Measurements from ENCODE around the gene ZNF81. TPM values are rescaled to one million over a fixed set of nuclear protein-coding genes. Genes with fewer than 3 reads are reported as not detected.

ZNF81 gene
- total RNA-seq, 1 donor from 2014 or later: 10.3 TPM

- DNase-seq (no peak), ATAC-seq (no peak)
- intact Hi-C loops (cut with DNase I): no loop called here
Observed at GRCh38 chrX:47885501-47885900, 48.8 kb downstream of the ZNF81 start.

GRCh38 chrX:47898024-47898423 is 61.3 kb downstream of the ZNF81 start:
- Histone ChIP-seq H3K36me3 (peaks cover 4% of the 10 kb centered on the region), H3K9me3 (no peaks in the 10 kb centered on the region), H3K4me3 (no peak overlapping the region), H3K27me3 (ENCODE audit: low read depth) (no peaks in the 10 kb centered on the region), H3K4me1 (no peaks in the 10 kb centered on the region), H3K27ac (no peak overlapping the region)
- no peak for ATAC-seq
- TF ChIP-seq CTCF (IDR thresholded peaks at IDR 0.05): no peak
- no peak for DNase-seq
- intact Hi-C loops (cut with DNase I): no loop called here

More at GRCh38 chrX:47885501-47885900, 48.8 kb downstream of the ZNF81 start:
- Histone ChIP-seq H3K4me3 (no peak overlapping the region), H3K36me3 (no peaks in the 10 kb centered on the region), H3K27ac (no peak overlapping the region), H3K4me1 (no peaks in the 10 kb centered on the region), H3K9me3 (no peaks in the 10 kb centered on the region), H3K27me3 (ENCODE audit: low read depth) (no peaks in the 10 kb centered on the region)
- TF ChIP-seq CTCF (IDR thresholded peaks at IDR 0.05): no peak

- H3K36me3 ChIP-seq: peaks cover 4% of the 10 kb centered on the region
- H3K9me3 ChIP-seq: no peaks in the 10 kb centered on the region
- no peaks in the 10 kb centered on the region for H3K4me1 ChIP-seq
- DNase-seq: no peak
- no peaks in the 10 kb centered on the region for H3K27me3 ChIP-seq (ENCODE audit: low read depth)
- no peak for TF ChIP-seq CTCF (IDR thresholded peaks at IDR 0.05)
- intact Hi-C loops (cut with DNase I): no loop called here
- no peak overlapping the region for H3K4me3 ChIP-seq
- H3K27ac ChIP-seq: no peak overlapping the region
- no peak for ATAC-seq
Observed at GRCh38 chrX:47900833-47901232, 64.1 kb downstream of the ZNF81 start.

- ATAC-seq (no peak), DNase-seq (no peak)
- Histone ChIP-seq H3K9me3 (no peaks in the 10 kb centered on the region), H3K27ac (no peak overlapping the region), H3K4me1 (no peaks in the 10 kb centered on the region), H3K27me3 (ENCODE audit: low read depth) (no peaks in the 10 kb centered on the region), H3K36me3 (no peaks in the 10 kb centered on the region), H3K4me3 (no peak overlapping the region)
- intact Hi-C loops (cut with DNase I): no loop called here
- TF ChIP-seq CTCF (IDR thresholded peaks at IDR 0.05): no peak
Observed at GRCh38 chrX:47902161-47902560, 65.5 kb downstream of the ZNF81 start.

GRCh38 chrX:47915886-47916493 is 79.3 kb downstream of the ZNF81 start:
- intact Hi-C loops (cut with DNase I): no loop called here
- ATAC-seq (no peak), DNase-seq (no peak)
- H3K4me3 ChIP-seq: no peak overlapping the region
- peaks cover 31% of the 10 kb centered on the region for H3K9me3 ChIP-seq
- no peaks in the 10 kb centered on the region for H3K27me3 ChIP-seq (ENCODE audit: low read depth)
- no peak overlapping the region for H3K27ac ChIP-seq
- peaks cover 4% of the 10 kb centered on the region for H3K36me3 ChIP-seq
- TF ChIP-seq CTCF (IDR thresholded peaks at IDR 0.05): no peak
- H3K4me1 ChIP-seq: no peaks in the 10 kb centered on the region
